Measurements from ENCODE around the gene LBHD1.
"Not testable (repeated sequence)": the region's sequence is repeated elsewhere in the genome, so short reads cannot be mapped to it uniquely, and the experiment has no call there.

The LBHD1 gene

GRCh38 chr11:62621027-62621566 is 51.0 kb downstream of the LBHD1 start:
- DNase-seq (ENCODE audit: low read depth in 2 of 2, low spot score in 1 of 2) = no peak

- not testable (repeated sequence) for DNase-seq (ENCODE audit: low read depth in 2 of 2, low spot score in 1 of 2)
These were observed 55.1 kb downstream of the LBHD1 start for GRCh38 chr11:62616957-62617356.

DNA sequence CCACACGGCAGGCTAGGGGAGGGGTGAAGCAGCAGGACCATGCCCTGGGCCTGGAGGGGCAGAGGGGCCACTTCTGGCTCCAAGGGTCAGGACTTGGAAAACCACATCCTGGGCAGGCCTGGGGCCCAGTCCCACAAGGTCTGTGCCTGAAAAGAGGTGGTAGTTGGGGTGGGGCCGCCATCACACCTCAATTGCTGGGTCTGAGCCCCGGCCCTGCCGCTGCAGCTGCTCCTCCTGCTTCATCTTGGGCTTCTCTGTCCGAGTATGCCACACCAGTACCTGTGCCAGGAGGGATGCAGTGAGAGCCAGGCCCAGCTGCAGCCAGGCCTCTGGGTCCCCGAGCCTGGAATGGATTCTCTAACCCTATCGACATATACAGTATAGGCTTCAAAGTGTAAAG is 56.5 kb downstream of the LBHD1 start:
- DNase-seq (ENCODE audit: low read depth in 2 of 2, low spot score in 1 of 2) = no peak

- no peak for DNase-seq (ENCODE audit: low read depth in 2 of 2, low spot score in 1 of 2)
These were observed 57.8 kb downstream of the LBHD1 start for GRCh38 chr11:62614275-62614674.

DNA sequence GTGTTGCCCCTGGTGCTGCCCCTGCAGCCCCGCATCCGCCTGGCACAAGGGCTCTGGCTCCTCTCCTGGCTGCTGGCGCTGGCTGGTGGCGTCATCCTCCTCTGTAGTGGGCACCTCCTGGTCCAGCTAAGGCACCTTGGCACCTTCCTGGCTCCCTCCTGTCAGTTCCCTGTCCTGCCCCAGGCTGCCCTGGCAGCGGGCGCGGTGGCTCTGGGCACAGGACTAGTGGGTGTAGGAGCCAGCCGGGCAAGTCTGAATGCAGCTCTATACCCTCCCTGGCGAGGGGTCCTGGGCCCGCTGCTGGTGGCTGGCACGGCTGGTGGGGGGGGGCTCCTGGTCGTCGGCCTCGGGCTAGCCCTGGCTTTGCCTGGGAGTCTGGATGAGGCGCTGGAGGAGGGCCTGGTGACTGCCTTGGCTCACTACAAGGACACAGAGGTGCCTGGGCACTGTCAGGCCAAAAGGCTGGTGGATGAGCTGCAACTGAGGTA is 58.7 kb downstream of the LBHD1 start:
- no peak for DNase-seq (ENCODE audit: low read depth in 2 of 2, low spot score in 1 of 2)
